K562 (cell line): ENCODE results near the gene ZC3H7B. TPM values are rescaled to one million over a fixed set of nuclear protein-coding genes. Genes with fewer than 3 reads are reported as not detected.

Source experiments
- ATAC-seq: fragments of 200-7000 bp; cut with Tn5 transposase; 3 replicates; pipeline ENCODE4 v1.9.1; 2020; ENCODE audit warnings: moderate library complexity
- BruUV-seq: library from RNA; stranded (reverse); fragments of 400-500 nt; replicated peaks from 2 replicates; lab custom pipeline; 2021; lab: Mats Ljungman, UMichigan
- CTCF ChIA-PET: fragments of 300-600 bp; formaldehyde crosslinking; extraction: SDS; loops from one replicate; lab custom pipeline; 2021; ENCODE audit warnings: low intra/inter-chr PET ratio; lab: Yijun Ruan, JAX
- POLR2A ChIA-PET: fragments of 300-600, 350-650 bp; sonication (Branson Sonifier 250); formaldehyde crosslinking; extraction: SDS; loops from one replicate; lab custom pipeline; 2021; ENCODE audit warnings: antibody characterized with exemption, inconsistent platforms; lab: Yijun Ruan, JAX
- DNase-seq, 4 experiments: peaks; one replicate each; pipeline versions ENCODE4 v3.0.0 to v3.0.0-alpha.2; 2011 to 2018; ENCODE audit warnings: low spot score in 3 of 4, mixed read lengths in 3 of 4; ENCODE audit errors: extremely low read depth in 1 of 4
- FAIRE-seq: peaks from 2 replicates; lab custom pipeline; 2011; peaks lifted over from hg19 to GRCh38; lab: Jason Lieb, UNC
- H2AFZ ChIP-seq: 2 replicates; pipeline ENCODE4 v1.6.0; 2011; ENCODE audit warnings: low read depth, low read length, control low read depth, inconsistent platforms
- H3K27ac ChIP-seq: fragments of 200-600 bp; 3 replicates; pipeline ENCODE4 v1.8.0; 2011; ENCODE audit warnings: low read depth, mild to moderate bottlenecking, control low read depth, inconsistent platforms, low read length, moderate library complexity, mixed read lengths; ENCODE audit errors: extremely low read depth
- H3K27me3 ChIP-seq, 2 experiments: fragments of 300-600 bp in 1 of 2; 2 replicates in 1 of 2; 3 replicates in 1 of 2; pipeline versions ENCODE4 v1.6.0 to v1.8.0; 2011; ENCODE audit warnings: inconsistent platforms in 2 of 2, low read length in 2 of 2, mild to moderate bottlenecking in 1 of 2, mixed read lengths in 1 of 2, moderate library complexity in 1 of 2; ENCODE audit not compliant: control insufficient read depth in 2 of 2, insufficient read depth in 2 of 2
- H3K36me3 ChIP-seq: fragments of 300-600 bp; 3 replicates; pipeline ENCODE4 v1.8.0; 2011; ENCODE audit warnings: mild to moderate bottlenecking, low read length, inconsistent platforms; ENCODE audit not compliant: control insufficient read depth, insufficient read depth
- H3K4me1 ChIP-seq, 2 experiments: fragments of 200-600 bp in 1 of 2; replicated peaks in 1 of 2; 2 replicates in 1 of 2; 3 replicates in 1 of 2; pipeline versions ENCODE4 v1.5.1 to v1.8.0; 2011; ENCODE audit warnings: inconsistent platforms in 2 of 2, low read length in 2 of 2, mild to moderate bottlenecking in 1 of 2, mixed read lengths in 1 of 2, moderate library complexity in 1 of 2; ENCODE audit not compliant: control insufficient read depth in 2 of 2, insufficient read depth in 2 of 2
- H3K4me2 ChIP-seq: 2 replicates; pipeline ENCODE4 v1.6.1; 2011; ENCODE audit warnings: low read length, control low read depth, inconsistent platforms, mixed read lengths; ENCODE audit not compliant: insufficient read depth
- H3K4me3 ChIP-seq: fragments of 200-600 bp; sonication (generic), shearing (Covaris generic); 2 replicates; pipeline ENCODE4 v1.5.1; 2016; ENCODE audit warnings: control low read depth, inconsistent platforms
- H3K79me2 ChIP-seq: fragments of 200-600 bp; 3 replicates; pipeline ENCODE4 v1.8.0; 2011; ENCODE audit warnings: low read length, inconsistent platforms; ENCODE audit not compliant: control insufficient read depth, insufficient read depth
- H3K9ac ChIP-seq, 2 experiments: 2 replicates each; pipeline versions ENCODE4 v1.6.0 to v1.6.1; 2011; ENCODE audit warnings: low read depth in 2 of 2, low read length in 2 of 2, control low read depth in 1 of 2, inconsistent platforms in 1 of 2, mild to moderate bottlenecking in 1 of 2, mixed read lengths in 1 of 2; ENCODE audit not compliant: insufficient read depth in 1 of 2
- H3K9me1 ChIP-seq: one replicate; pipeline ENCODE4 v1.6.0; 2011; ENCODE audit warnings: inconsistent platforms, mild to moderate bottlenecking, low read length, moderate library complexity; ENCODE audit not compliant: control insufficient read depth, insufficient read depth
- H3K9me3 ChIP-seq: replicated peaks from 2 replicates; pipeline ENCODE4 v1.5.1; 2011; ENCODE audit warnings: low read depth, low read length, inconsistent platforms; ENCODE audit not compliant: control insufficient read depth, insufficient read depth
- H4K20me1 ChIP-seq: replicated peaks from 2 replicates; pipeline ENCODE4 v1.6.1; 2011; ENCODE audit warnings: low read length, inconsistent platforms, mixed read lengths; ENCODE audit not compliant: control insufficient read depth, insufficient read depth
- AFF1 ChIP-seq, 2 experiments: fragments of 450-650 bp; IDR thresholded peaks; 2 replicates each; pipeline ENCODE4 v1.6.1; 2018; ENCODE audit warnings: mild to moderate bottlenecking in 2 of 2, low read depth in 1 of 2; ENCODE audit not compliant: partially characterized antibody in 2 of 2
- ARID1B ChIP-seq: fragments of 450-650 bp; IDR thresholded peaks from 2 replicates; pipeline ENCODE4 v1.6.1; 2016; ENCODE audit warnings: antibody characterized with exemption, mild to moderate bottlenecking, inconsistent platforms
- BRCA1 ChIP-seq, 2 experiments: fragments of 450-650 bp in 1 of 2; sonication (generic) in 1 of 2; formaldehyde crosslinking in 1 of 2; IDR thresholded peaks; 2 replicates each; pipeline versions ENCODE4 v1.5.0 to v1.6.1; 2017 to 2020; ENCODE audit warnings: mild to moderate bottlenecking in 1 of 2, missing genetic modification reagents in 1 of 2
- CREBBP ChIP-seq: IDR thresholded peaks from one replicate; pipeline ENCODE4 v1.6.1; 2012; ENCODE audit warnings: low read depth, mild to moderate bottlenecking, control low read depth, inconsistent platforms, low read length
- DLX4 ChIP-seq: fragments of 250-450 bp; sonication (Bioruptor Pico); IDR thresholded peaks from 2 replicates; pipeline ENCODE4 v1.6.1; 2021; ENCODE audit warnings: mild to moderate bottlenecking
- HDAC8 ChIP-seq: fragments of 450-650 bp; IDR thresholded peaks from 2 replicates; pipeline ENCODE4 v1.6.1; 2016; ENCODE audit warnings: mild to moderate bottlenecking, missing genetic modification characterization, moderate library complexity, missing compliant biosample characterization
- HOMEZ ChIP-seq: fragments of 250-450 bp; sonication (Bioruptor Pico); IDR thresholded peaks from 2 replicates; pipeline ENCODE4 v1.4.0; 2020; ENCODE audit warnings: mild to moderate bottlenecking, moderate library complexity
- SMARCA4 ChIP-seq: fragments of 450-650 bp; IDR thresholded peaks from 2 replicates; pipeline ENCODE4 v1.6.1; 2016
- ZKSCAN1 ChIP-seq: fragments of 150-350 bp; IDR thresholded peaks from 2 replicates; pipeline ENCODE4 v1.6.1; 2016; ENCODE audit warnings: low read depth, low read length
- ZNF133 ChIP-seq: fragments of 250-450 bp; sonication (Bioruptor Pico); IDR thresholded peaks from 2 replicates; pipeline ENCODE4 v1.4.0; 2020; ENCODE audit warnings: mild to moderate bottlenecking
- ZNF561 ChIP-seq: fragments of 450-650 bp; formaldehyde crosslinking; conservative IDR thresholded peaks from 2 replicates; pipeline ENCODE4 v1.4.0; 2020; ENCODE audit warnings: mild to moderate bottlenecking, moderate library complexity
- WGBS: fragments of 100-300 bp; shearing (Covaris generic); methylation state at CpG from one replicate; pipeline ENCODE4 v1.1.6; 2016; ENCODE audit warnings: low coverage, mixed read lengths; ENCODE audit not compliant: insufficient coverage; ENCODE audit errors: missing lambda C conversion rate; 5-methylcytosine and 5-hydroxymethylcytosine counted together
- in situ Hi-C: fragments of 300-500 bp; cut with MboI; formaldehyde crosslinking; loops from 4 replicates; pipeline ENCODE4 v1.15.0; 2018; ENCODE audit warnings: inconsistent platforms, mixed read lengths
- intact Hi-C: fragments of 100-400 bp; cut with micrococcal nuclease; formaldehyde crosslinking; loops from 2 replicates; pipeline ENCODE4 v1.14.2; 2022
- polyA plus RNA-seq, 8 experiments: library from polyadenylated mRNA; depleted of rRNA in 4 of 8; stranded (reverse) in 5 of 8; unstranded in 3 of 8; fragments of >200 nt; fragmentation: Nextera tagmentation in 2 of 8; fragmentation: Illumina TruSeq in 1 of 8; extraction: Ambion mirVana in 2 of 8; extraction: Trizol in 1 of 8; gene quantifications; 2 replicates each; pipeline versions ENCODE4 v1.2.1 to v1.2.3, GENCODE V29; 2011 to 2014; ENCODE audit warnings: inconsistent platforms in 1 of 8, missing spikeins in 1 of 8
- total RNA-seq, 7 experiments: library from RNA; depleted of rRNA in 6 of 7; stranded (reverse); fragments of >200 nt in 6 of 7; fragmentation: Illumina TruSeq in 2 of 7; extraction: Trizol in 2 of 7; gene quantifications; 2 replicates each; pipeline versions ENCODE4 v1.2.1 to v1.2.3, GENCODE V29; 2011 to 2021; ENCODE audit warnings: low replicate concordance in 1 of 7

Gene ZC3H7B
- total and polyA plus RNA-seq, 9 of the 15 experiments (the other 6 are each of a cell fraction or from before 2014, with no cell fraction given): 0.07 to 49.8 (median 26.8) TPM

GRCh38 chr22:41288245-41288946 lies 12.9 kb upstream of the ZC3H7B start (continued):
- TF ChIP-seq AFF1 (IDR thresholded peaks at IDR 0.05; ENCODE audit: low read depth in 1 of 2, partially characterized antibody in 2 of 2) (peak in 1 of 2 experiments; percentile 80), ARID1B (peak; percentile 49), SMARCA4 (peak; percentile 20; the same call in 1 of the 2 replicates), ZKSCAN1 (no peak)

- no peak for TF ChIP-seq HOMEZ (CRISPR knock-in tag)
- no peak for TF ChIP-seq ZNF561 (CRISPR knock-in tag)
- TF ChIP-seq BRCA1 (IDR thresholded peaks at IDR 0.05): no peak
- TF ChIP-seq BRCA1 (CRISPR knock-in tag; IDR thresholded peaks at IDR 0.05): no peak
- TF ChIP-seq ZNF133 (CRISPR knock-in tag): no peak
- no peak for TF ChIP-seq CREBBP
- TF ChIP-seq DLX4 (CRISPR knock-in tag): no peak
- no peak for TF ChIP-seq HDAC8 (tag)
- BruUV-seq: no TSS peak
- ATAC-seq: no peak
- no peak overlapping the region for H3K27ac ChIP-seq
- intact Hi-C loops: loop anchor here (5.0 to 10.0 kb wide), 2 partner anchors 93 to 175 kb away; partner anchors contain the start of genes ACO2, PHF5A and TEF
- no peak for DNase-seq
- no peaks in the 10 kb centered on the region for H3K27me3 ChIP-seq
- H2AFZ ChIP-seq: no peak overlapping the region
- H3K79me2 ChIP-seq: peaks cover 13% of the 10 kb centered on the region
- peaks cover 5% of the 10 kb centered on the region; the same call in 1 of the 3 replicates for H3K36me3 ChIP-seq
- H3K9ac ChIP-seq: no peak overlapping the region; a peak in 1 of 4 replicates
- ChIA-PET CTCF (no interaction called here), POLR2A (interaction anchor here (2.0 kb wide), 1 partner anchor 13 kb away, joined by 11 read pairs; the partner anchor contains the start of gene ZC3H7B)
- FAIRE-seq: no peak
- H3K9me1 ChIP-seq: no peaks in the 10 kb centered on the region
- no peaks in the 10 kb centered on the region for H3K9me3 ChIP-seq
- WGBS: 64% methylated on average over 1 of the region's 1 CpG
- H3K4me1 ChIP-seq: peaks cover 12 to 14% of the 10 kb centered on the region in 2 experiments
- H4K20me1 ChIP-seq: no peaks in the 10 kb centered on the region
- in situ Hi-C loops: no loop called here
- H3K4me3 ChIP-seq: no peak overlapping the region
- H3K4me2 ChIP-seq: no peak overlapping the region
Measured at GRCh38 chr22:41289671-41290070, 11.7 kb upstream of the ZC3H7B start.
